ENCODE measurements around the gene CD58. TPM values are rescaled to one million over a fixed set of nuclear protein-coding genes. Genes with fewer than 3 reads are reported as not detected.

Gene CD58
- total RNA-seq, 1 donor = 13.8 TPM

GRCh38 chr1:116525440-116525839 lies 45.4 kb downstream of the CD58 start:
- no peak for TF ChIP-seq CTCF (IDR thresholded peaks at IDR 0.05; ENCODE audit: insufficient read depth, low read depth, low read length)
- no peak for DNase-seq (ENCODE audit: low read depth)

GRCh38 chr1:116521186-116521585 lies 49.6 kb downstream of the CD58 start:
- H3K4me3 ChIP-seq (ENCODE audit: low read depth, low read length) = no peak overlapping the region
- peak; percentile 24 for DNase-seq (ENCODE audit: low read depth)
- TF ChIP-seq CTCF (IDR thresholded peaks at IDR 0.05; ENCODE audit: insufficient read depth, low read depth, low read length) = no peak

More at GRCh38 chr1:116525440-116525839, 45.4 kb downstream of the CD58 start:
- H3K4me3 ChIP-seq (ENCODE audit: low read depth, low read length) = no peak overlapping the region

GRCh38 chr1:116518400-116518799 lies 52.4 kb downstream of the CD58 start:
- no peak for DNase-seq (ENCODE audit: low read depth)
- TF ChIP-seq CTCF (IDR thresholded peaks at IDR 0.05; ENCODE audit: insufficient read depth, low read depth, low read length) = no peak
- H3K4me3 ChIP-seq (ENCODE audit: low read depth, low read length) = no peak overlapping the region

- H3K4me3 ChIP-seq (ENCODE audit: low read depth, low read length) = no peak overlapping the region
- TF ChIP-seq CTCF (IDR thresholded peaks at IDR 0.05; ENCODE audit: insufficient read depth, low read depth, low read length) = no peak
- DNase-seq (ENCODE audit: low read depth) = no peak
These were observed 54.2 kb downstream of the CD58 start for GRCh38 chr1:116516631-116517030.

- DNase-seq (ENCODE audit: low read depth) = no peak
These were observed 55.1 kb downstream of the CD58 start for GRCh38 chr1:116515702-116516101.

GRCh38 chr1:116514708-116515525 lies 55.9 kb downstream of the CD58 start:
- peak; percentile 36 for DNase-seq (ENCODE audit: low read depth)
- TF ChIP-seq CTCF (IDR thresholded peaks at IDR 0.05; ENCODE audit: insufficient read depth, low read depth, low read length) = no peak
- H3K4me3 ChIP-seq (ENCODE audit: low read depth, low read length) = no peak overlapping the region

More at GRCh38 chr1:116515702-116516101, 55.1 kb downstream of the CD58 start:
- no peak for TF ChIP-seq CTCF (IDR thresholded peaks at IDR 0.05; ENCODE audit: insufficient read depth, low read depth, low read length)
- H3K4me3 ChIP-seq (ENCODE audit: low read depth, low read length) = no peak overlapping the region
